HG02943 (cell line): ENCODE results near the gene CEBPB.
"Not testable (repeated sequence)": the region's sequence is repeated elsewhere in the genome, so short reads cannot be mapped to it uniquely, and the experiment has no call there.

Experiments
- ATAC-seq: cut with Tn5 transposase; IDR thresholded peaks from one replicate; pipeline ENCODE4 v1.9.1; 2021; ENCODE audit warnings: mild to moderate bottlenecking, low read depth, moderate library complexity; ENCODE audit not compliant: unreplicated experiment

The CEBPB gene

DNA sequence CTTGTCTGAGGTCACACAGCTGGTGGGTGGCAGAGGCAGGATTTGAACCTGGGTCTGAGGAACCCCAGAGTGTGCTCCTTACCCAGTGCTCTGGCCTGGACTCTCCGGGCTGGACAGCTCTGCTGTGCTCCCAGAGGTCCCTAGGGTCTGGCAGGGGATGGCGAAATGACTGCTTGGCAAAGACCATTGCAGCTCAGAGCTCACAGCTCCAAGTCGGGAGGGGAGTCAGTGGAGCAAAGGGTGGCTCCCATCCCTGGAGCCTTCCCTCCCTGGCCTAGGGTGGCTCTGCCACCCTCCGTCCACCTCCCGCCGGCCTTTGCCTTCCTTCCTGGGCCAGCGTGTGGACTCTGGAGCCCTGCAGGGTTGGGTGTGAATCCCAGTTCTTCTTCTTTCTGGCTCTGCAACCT is 17.5 kb downstream of the CEBPB start:
- ATAC-seq, result no peak

DNA sequence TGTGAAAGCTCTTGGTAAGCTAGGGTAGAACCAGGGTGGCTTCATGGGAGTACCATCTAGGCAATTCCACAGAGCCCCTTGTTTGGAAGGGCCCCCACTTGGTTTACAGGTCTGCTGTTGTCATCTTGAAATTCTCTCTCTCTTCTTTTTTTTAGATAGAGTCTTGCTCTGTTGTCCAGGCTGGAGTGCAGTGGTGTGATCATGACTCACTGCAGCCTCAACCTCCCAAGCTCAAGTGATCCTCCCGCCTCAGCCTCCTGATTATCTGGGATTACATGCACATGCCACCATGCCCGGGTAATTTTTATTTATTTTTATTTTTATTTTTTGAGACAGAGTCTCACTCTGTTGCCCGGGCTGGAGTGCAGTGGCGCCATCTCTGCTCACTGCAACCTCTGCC is 18.2 kb downstream of the CEBPB start:
- ATAC-seq, result not testable (repeated sequence)

DNA sequence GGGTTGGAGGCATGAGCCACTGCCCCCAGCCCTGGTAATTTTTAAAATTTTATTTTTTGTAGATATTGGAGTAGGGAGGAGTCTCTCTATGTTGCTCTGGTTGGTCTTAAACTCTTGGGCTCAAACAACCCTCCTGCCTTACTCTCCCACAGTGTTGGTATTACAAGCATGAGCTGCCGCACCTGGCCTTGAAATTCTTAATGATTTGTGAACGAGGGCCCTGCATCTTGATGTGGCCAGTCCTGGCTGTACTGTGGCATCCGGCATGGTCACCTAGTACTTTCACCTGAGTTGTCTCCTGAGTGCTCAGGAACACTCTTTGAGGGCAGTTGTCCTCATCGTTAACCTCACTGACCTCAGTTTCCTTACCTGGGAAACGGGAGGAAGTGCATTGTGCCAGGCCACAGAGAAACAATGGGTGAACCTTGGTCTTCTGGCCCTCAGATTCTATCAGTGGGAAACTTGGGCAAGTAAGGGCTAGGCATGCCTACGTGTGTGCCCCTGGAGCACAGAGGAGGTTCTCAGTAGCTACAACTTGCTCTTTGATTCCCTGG is 19.5 kb downstream of the CEBPB start:
- no peak for ATAC-seq

DNA sequence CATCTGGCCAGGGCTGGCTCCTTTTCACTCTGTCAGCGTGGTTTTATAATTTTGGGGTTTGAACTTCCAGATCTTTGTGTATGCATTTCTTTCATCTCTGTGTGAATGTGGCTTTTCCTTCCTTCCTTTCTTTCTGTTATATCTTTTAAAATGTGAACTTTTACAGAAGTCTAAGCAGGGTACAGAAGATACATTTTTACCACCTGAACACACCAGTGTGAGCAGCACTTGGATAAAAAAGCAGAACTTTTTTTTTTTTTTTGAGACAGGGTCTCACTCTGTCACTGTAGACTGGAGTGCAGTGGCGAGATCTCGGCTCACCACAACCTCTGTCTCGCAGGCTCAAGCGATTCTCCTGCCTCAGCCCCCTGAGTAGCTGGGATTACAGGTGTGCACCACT is 20.5 kb downstream of the CEBPB start:
- ATAC-seq, result no peak

DNA sequence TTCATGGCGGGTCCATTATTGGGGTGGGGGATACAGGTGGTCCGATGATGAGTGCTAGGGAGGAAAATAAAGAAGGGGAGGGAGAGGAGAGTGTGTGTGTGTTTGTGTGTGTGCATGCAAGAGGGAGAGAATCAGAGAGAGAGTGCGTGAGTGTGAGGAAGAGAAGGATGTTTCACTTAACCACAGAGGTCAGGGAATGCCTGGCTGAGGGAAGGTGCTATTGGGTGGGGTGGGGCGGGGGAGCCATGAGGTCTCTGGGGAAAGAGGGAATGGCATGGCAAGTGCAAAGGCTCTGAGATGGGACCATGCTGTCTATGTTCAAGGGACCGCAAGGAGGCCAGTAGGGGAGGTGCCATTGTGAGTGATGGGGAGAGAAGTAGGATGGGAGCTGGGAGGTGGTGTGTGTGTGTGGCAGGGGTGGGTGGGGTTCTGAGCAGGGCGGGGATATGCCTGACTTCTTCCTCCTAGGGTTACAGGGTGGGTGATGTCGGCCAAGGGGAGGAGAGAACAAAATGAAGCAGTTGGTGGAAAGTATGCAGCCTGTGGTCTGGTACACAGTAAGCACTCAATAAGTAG is 23.0 kb downstream of the CEBPB start:
- ATAC-seq, result no peak

DNA sequence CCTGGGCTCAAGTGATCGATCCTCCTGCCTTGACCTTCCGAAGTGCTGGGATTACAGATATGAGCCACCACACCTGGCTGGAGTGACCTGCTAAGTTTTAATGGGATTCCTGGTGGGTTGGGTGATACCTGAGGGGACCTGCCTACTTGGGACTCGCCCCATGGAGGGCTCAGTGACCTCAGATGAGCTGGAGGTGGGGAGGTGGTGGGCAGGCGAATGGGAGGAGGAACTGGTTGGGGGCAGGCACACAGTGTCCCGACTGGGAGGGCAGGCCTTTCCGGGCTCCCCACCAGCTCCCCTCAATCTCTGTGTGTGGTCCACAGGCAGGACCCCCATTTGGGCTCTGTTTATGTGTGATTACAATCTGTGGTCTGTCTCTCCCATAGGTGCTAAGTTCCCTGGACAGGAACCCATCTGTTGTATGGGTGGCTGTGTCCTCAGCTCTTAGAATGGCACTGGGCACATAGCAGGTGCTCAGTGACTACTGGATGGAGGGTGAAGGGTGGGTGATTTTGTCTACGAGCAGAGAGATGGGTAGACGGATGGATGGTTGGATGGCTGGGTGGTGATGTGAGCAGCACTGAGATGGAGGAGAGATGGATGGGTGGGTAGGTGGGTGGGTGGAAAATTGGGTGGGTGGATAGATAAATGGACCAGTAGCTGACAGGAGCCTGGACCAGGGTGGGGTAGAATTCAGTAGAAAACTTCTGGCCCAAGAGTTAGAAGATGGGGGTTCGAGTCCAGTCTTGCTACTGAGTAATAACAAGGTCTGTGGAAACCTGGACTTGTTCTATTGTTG is 23.8 kb downstream of the CEBPB start:
- ATAC-seq, result no peak

DNA sequence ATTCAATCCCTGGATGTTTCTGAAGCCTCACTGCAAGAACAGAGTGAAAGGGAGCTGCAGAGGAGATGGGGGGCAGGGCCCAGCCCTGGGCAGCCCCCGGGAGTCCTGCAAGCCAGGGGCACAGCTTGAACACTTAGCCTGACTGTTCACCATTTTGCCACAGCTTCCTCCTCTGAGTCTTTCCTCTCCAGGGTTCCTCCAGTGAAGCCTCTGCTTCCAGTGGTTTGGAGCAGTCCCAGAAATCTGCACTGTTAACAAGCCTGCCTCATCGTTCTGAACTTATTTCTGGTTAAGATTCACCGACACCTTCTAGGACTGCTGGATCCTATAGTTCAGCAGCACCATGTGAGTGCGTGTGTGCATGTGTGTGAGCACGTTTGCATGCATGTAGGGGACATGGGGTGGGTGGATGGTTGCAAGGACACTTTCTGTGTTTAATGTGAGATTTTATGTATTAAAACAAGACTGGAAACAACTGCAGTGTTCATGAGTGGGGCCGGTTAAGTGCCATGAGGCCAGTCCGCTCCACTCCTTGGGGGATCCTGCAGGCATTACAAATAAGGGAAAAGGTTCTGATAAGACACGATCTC is 24.6 kb downstream of the CEBPB start:
- ATAC-seq, result no peak

GRCh38 chr20:50215926-50216325 is 25.3 kb downstream of the CEBPB start:
- no peak for ATAC-seq

DNA sequence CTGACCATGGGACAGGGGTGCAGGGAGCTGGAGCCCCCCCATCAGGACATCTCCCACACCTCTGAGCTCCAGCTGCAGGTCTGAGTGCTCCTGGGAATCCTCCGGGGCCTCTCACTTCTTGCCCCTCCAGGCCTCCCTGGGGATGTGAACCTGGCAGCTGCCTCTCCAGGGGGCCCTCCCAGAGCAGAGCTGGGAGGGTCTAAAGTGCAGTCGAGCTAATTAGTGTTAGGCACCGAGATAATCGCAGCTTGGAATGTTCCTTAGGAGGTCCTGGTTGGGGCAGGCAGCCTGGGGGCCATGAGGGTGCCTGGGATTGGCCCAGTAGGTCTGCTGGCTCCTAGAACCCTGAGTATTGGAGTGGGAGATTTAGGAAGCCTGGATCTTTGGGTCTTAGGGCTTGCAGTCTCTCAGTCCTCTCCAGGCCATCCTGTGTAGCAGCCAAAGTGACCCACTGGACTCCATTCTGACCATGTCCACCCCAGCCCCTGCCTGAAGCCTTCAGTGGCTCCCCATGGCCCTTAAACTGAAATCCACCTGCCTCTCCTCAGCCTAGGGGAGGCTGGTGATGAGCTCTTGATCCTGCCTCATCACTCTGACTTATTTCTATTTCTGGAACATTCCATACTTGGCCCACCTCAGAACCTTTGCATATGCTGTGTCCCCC is 26.0 kb downstream of the CEBPB start:
- ATAC-seq, result no peak

DNA sequence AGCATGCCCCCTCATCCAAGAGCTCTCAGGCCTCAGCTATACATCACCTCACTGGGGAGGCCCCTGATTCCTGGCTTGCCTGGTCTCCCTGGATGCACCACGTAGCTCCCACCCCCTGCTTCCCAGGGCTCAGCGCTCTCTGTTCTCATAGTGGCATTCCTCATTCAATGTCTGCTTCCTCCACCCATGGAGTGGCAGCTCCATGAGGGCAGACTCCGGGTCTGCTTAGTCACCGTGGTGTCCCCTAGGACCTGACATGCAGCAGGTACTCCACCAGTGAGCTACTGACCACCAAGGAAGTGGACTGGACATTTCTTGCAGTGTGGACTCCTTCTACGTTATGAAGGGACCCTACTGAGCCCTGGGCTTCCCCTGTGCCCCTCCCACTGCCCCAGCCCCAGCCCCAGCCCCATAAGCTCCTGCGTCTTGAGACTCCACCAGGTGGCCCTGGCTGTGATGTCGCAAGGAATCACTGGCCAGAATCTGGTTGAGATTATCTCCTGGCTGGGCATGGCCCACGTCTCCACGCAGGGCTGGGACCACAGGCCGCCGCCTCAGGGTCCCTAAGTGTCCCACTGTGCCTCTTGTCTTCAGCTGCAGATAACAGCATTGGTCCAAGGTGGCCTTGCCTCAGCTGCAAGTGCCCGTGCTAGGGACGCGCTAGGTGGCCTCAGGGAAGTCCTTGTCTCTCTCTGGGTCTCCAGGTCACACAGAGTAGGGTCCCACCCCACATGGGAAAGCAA is 26.7 kb downstream of the CEBPB start:
- ATAC-seq, result no peak

DNA sequence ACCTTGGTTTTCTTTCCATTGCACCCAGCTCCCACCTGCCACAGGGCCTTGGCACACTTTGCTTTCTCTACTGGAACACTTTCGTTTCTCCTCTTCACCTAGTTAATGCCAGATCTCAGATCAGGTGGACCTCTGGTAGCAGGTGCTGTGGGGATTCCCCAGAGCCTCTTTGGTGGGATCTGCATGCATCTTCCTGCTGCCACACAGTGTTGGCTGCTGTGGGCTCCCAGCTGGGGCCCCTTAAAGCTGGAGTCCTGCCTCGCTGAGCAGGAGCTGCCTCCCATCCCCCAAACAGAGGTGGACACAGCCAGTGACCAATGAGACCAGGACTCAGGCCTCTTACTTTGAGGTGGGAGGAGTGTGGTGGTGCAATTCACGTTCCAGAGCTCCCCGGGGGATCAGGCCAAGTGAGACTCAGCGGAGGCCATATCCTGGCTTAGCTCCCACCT is 28.4 kb downstream of the CEBPB start:
- no peak for ATAC-seq

DNA sequence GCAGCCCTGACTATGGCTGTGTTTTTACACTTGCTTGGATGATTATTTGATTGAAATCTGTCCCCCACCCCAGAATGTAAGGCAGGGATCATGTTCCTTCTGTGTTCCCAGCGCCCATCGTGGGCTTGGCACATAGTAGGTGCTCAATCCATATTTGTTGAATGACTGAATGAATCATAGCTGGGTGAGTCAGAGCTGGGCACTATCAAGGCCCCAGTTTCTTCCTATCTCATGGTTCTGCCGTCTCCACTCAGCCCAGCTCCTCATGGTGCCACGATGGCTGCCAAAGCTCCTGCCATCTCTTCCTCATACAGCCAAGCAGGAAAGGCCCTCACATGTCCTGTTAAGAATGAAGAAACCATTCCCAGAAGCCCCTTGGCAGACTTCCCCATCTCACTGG is 29.0 kb downstream of the CEBPB start:
- ATAC-seq, result no peak

GRCh38 chr20:50220093-50220893 is 29.7 kb downstream of the CEBPB start:
- ATAC-seq, result no peak

- no peak for ATAC-seq
These were observed 30.3 kb downstream of the CEBPB start for GRCh38 chr20:50220894-50221365.

DNA sequence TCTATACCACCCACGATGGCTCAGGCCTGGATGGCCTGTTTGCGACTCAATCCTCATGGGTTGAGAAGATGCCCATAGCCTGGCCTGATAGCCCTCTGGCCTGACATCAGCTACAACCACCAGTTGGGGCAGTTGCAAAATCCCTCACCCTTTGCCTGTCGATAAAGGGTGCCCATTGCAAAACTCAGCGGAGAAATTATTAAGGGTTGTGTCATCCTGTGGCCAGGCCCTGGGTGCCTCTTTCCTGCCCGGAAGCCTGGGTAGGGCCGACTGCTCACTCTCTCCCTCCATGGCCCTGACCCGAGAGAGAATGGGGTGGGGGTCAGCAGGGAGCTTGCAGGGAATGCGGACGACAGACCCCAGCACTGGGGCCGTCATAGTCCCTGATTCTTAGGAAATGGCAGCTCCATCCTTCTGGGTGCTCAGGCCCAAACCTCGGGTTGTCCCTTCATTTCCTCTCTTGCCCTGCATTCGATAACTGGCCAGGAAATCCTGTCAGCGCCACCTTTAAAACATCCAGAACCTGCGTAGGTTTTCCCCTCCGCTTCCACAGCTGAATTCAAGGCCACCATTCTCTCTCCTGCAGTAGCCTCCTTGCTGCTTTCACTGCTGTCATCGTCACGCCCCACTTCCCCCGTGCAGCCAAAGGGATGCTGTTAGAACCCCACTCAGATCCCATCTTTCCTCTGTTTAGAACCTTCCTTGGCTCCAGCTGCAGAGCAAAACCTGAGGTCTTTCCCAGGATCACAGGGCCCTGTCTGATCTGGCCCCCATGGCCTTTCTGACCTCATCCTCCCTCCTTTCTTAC is 31.1 kb downstream of the CEBPB start:
- no peak for ATAC-seq

DNA sequence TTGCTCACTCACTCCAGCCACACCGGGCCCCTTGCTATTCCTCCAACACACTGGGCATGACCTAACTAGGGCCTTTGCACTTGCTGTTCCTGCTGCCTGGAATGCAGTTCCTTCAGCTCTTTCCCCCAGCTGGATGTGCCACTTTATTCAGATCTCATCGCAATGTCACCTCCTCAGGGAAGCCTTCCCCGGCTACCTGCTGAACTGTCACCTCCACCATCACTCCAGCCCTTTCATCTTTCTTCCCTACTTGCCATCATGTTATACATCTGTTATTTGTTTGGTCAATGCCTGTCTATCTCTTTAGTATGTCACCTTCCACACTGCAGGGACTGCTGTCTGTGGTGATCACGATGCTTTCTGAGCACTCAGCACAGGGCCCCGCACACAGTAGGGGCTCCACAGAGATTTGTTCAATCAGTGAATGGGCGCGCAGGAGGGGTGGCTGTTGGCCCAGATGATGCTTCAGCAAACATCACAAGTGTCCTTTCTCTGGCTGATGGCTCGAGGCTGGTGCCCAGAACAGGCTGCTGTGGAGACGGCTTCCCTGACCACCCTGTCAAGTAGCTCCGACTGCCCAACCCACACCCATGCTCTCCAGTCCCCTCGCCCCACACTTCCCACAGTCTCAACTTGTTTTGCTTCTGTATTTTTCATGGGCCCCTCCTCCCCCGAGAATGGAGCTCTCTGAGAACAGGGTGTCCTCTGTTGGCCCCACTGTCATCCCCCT is 31.8 kb downstream of the CEBPB start:
- no peak for ATAC-seq

DNA sequence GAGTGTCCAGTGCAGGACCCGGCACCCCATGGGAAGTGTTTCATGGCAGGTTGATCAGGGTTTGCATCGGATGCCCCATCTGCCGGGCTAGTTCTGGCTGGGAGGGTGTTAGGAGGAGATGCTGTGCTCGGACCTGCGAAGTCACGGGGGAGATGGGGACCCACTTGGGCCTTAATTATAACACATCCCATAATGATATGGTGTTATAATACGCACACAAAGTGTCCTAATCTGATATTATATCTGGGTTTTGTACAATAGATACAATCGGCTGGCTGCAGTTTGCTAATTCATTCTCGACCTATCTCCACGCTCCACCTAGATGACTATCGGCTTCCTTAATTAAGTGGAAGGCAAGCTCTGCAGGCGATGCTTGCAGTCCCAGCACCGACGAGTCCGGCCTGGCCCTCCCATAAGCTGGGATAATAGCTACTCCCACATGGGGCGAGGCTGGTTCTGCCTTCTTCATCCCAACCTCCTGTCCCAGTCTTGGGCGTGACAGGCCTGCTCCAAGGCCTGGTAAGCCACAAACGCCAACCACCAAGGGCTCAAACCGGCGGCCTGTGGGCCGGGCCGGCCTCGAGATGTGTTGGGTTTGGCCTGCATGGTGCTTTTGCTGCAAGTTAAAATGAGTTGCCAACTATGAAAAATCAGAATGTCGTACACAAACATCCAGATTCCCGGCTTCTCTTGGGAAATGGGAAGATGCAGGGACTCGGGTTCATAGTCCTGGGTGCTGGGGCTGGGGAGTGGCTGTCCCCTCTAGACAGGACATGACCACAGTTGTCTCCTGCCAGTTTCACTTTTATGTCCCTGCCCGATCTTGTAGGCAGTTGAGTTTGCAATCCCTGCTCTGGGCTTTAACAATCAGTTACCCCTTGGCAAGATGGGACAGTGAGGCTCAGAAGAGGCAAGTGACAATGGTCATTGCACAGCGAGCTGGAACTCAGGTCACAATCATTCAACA is 32.7 kb downstream of the CEBPB start:
- no peak for ATAC-seq
